GM11168 (cell line): ENCODE results near the gene ZBTB8A.
"Not testable (repeated sequence)": the region's sequence is repeated elsewhere in the genome, so short reads cannot be mapped to it uniquely, and the experiment has no call there.

ENCODE experiments used
- in situ Hi-C: fragments of 300-500 bp; cut with MboI; formaldehyde crosslinking; loops from one replicate; pipeline ENCODE4 v1.12.0; 2022; ENCODE audit warnings: low sequenced_read_pairs; ENCODE audit not compliant: unreplicated experiment

Gene ZBTB8A

GRCh38 chr1:32612189-32612881 is 73.1 kb downstream of the ZBTB8A start:
- in situ Hi-C loops: no loop called here

DNA sequence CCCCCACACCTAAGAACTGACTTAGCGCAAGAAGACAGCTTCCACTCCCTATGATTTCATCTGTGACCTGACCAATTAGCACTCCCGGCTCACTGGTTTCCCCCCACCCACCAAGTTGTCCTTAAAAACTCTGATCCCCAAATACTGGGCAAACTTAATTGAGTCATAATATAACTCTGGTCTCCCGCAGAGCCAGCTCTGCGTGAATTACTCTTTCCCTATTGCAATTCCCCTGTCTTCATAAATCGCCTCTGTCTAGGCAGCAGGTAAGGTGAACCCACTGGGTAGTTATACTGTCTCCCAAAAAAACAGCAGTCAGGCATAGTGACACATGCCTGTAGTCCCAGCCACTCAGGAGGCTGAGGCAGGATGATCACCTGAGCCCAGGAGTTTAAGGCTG is 74.2 kb downstream of the ZBTB8A start:
- in situ Hi-C loops: no loop called here

DNA sequence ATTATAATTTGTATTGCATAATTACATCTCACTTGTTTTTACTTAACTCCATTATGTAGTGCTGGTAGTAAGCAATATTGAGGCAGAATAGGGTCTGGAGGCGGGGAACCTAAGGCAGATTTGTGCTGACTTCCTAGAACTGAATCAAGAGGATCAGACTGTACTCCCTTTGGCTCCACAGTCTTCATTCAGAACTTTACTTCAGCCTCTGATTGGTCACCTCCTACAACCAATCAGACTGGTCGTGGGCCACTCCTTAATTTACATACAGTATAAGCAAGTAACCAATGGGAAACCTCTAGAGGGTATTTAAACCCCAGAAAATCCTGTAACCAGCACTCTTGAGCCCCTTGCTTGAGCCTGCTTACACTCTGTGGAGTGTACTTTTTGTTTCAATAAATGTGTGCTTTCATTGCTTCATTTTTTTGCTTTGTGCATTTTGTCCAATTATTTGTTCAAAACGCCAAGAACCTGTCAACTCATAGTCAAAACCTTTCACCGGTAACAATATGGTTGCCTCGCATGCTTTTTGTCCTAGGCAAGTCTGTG is 79.5 kb downstream of the ZBTB8A start:
- in situ Hi-C loops: no loop called here

GRCh38 chr1:32619701-32620485 is 80.7 kb downstream of the ZBTB8A start:
- in situ Hi-C loops: no loop called here

DNA sequence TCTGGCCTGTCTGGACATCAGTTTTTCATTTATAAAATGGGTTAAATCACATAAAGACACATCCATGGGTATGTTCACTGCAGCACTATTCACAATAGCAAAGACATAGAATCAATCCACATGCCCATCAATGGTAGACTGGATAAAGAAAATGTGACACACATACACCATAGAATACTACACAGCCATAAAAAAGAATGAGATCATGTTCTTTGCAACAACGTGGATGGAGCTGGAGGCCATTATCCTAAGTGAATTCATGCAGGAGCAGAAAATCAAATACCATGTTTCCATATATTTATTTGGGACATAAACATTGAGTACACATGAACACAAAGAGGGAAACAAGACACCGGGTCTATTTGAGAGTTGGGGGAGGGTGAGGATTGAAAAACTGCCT is 83.0 kb downstream of the ZBTB8A start:
- in situ Hi-C loops: no loop called here

- in situ Hi-C loops: no loop called here
Observed at GRCh38 chr1:32622806-32623681, 83.8 kb downstream of the ZBTB8A start.

DNA sequence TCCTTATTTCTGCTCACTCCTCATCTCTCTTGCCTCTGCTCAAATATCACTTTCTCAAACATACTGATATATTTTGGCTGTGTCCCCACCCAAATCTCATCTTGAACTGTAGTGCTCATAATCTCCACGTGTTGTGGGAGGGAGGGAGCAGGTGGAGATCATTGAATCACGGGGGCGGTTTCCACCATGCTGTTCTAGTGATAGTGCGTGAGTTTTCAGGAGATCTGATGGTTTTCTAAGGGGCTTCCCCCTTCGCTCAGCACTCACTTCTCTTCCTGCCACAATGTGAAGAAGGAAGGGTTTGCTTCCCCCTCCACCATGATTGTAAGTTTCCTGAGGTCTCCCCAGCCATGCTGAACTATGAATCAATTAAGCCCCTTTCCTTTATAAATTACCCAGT is 84.5 kb downstream of the ZBTB8A start:
- in situ Hi-C loops: no loop called here

DNA sequence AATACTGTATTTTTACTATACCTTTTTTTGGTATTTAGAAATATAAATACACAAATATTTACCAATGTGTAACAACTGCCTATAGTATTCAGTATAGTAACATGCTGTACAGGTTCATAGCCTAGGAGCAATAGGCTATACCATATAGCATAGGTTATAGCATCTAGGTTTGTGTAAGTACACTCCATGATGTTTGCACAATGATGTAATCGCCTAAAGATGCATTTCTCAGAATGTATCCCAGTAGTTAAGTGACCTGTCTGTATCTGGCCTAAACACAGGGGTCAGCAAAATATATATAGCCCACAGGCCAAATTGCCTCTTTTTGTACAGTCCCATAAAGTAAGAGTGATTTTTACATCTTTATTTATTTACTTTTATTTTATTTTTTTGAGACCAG is 86.9 kb downstream of the ZBTB8A start:
- in situ Hi-C loops: no loop called here

GRCh38 chr1:32627596-32628162 is 88.5 kb downstream of the ZBTB8A start:
- in situ Hi-C loops: no loop called here

GRCh38 chr1:32630173-32630572 is 90.9 kb downstream of the ZBTB8A start:
- in situ Hi-C loops: not testable (repeated sequence)

- in situ Hi-C loops: no loop called here
Observed at GRCh38 chr1:32632829-32633228, 93.6 kb downstream of the ZBTB8A start.

DNA sequence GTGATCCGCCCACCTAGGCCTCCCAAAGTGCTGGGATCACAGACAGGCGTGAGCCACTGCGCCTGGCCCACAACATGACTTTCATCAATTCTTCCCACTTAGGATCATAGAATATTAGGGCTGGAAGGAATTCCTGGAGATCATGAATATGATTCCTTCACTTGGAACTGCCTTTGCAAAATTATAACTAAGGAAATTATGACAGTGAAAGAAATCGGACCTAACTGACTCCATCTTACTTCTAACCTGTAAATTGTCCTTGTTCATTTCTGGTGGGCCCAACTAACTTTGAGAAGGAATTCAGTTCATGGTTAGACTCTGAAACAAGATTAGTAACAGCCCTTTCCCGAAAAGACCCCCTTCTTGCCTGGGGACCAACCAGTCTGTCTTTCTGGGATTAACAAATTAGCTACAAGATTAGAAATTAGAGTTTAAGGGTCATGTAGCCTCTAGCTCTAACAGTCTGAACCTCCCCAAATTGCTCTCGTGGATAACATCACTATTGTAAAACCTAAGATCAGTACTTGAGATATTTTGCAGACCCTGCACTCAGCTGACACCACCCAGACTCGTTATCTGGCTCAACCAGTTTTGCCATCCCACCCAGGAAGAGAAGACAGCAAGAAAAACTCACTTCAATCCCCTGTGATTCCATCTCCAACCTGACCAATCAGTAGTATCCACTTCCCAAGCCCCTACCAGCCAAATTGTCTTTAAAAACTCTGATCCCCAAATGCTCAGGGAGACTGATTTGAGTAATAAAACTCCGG is 96.5 kb downstream of the ZBTB8A start:
- in situ Hi-C loops: no loop called here

GRCh38 chr1:32636914-32637645 is 97.9 kb downstream of the ZBTB8A start:
- in situ Hi-C loops: no loop called here

DNA sequence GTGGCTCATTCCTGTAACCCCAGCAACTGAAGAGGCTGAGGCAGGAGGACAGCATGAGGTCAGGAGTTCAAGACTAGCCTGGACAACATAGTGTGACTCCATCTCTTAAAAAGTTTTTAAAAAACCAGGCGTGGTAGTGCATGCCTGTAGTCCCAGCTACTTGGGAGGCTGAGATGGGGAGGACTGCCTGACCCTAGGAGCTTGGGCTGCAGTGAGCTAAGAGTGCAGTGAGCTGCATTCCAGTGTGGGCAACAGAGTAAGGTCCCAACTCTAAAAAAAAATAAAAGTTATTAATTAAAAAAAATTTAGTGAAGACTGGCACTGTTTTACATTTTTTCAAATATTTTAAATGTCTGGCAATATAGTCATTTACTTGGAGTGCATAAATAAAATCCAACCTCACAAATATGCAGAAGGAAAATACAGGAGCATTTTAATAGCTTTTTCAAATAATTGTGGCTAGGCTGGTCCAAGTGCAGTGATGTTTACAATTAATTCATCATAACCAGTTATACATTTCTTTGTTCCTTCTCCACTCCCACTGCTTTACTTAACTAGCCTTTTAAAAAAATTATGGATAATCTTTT is 100.4 kb downstream of the ZBTB8A start:
- in situ Hi-C loops: no loop called here

- in situ Hi-C loops: not testable (repeated sequence)
Observed at GRCh38 chr1:32642292-32642827, 103.1 kb downstream of the ZBTB8A start.

- in situ Hi-C loops: no loop called here
Observed at GRCh38 chr1:32644426-32644825, 105.2 kb downstream of the ZBTB8A start.

- in situ Hi-C loops: no loop called here
Observed at GRCh38 chr1:32647308-32648134, 108.3 kb downstream of the ZBTB8A start.
